HUES6 (cell line): Measurements from ENCODE around the gene MAN2B1.

Experiments used
- H3K27ac ChIP-seq: 2 replicates; pipeline ENCODE4 v1.7.0; 2013; ENCODE audit warnings: low read depth, mild to moderate bottlenecking, low read length, inconsistent platforms
- H3K27me3 ChIP-seq: 2 replicates; pipeline ENCODE4 v1.6.1; 2013; ENCODE audit warnings: low read length; ENCODE audit not compliant: control insufficient read depth, insufficient read depth
- H3K36me3 ChIP-seq: 2 replicates; pipeline ENCODE4 v1.6.1; 2013; ENCODE audit warnings: low read length; ENCODE audit not compliant: control insufficient read depth, insufficient read depth
- H3K4me1 ChIP-seq: 2 replicates; pipeline ENCODE4 v1.6.1; 2013; ENCODE audit warnings: low read length; ENCODE audit not compliant: control insufficient read depth, insufficient read depth
- H3K4me3 ChIP-seq: 2 replicates; pipeline ENCODE4 v1.5.1; 2013; ENCODE audit warnings: low read depth, low read length
- H3K9ac ChIP-seq: one replicate; pipeline ENCODE4 v1.6.1; 2013; ENCODE audit warnings: mild to moderate bottlenecking, low read length
- H3K9me3 ChIP-seq: 2 replicates; pipeline ENCODE4 v1.6.1; 2013; ENCODE audit warnings: low read depth, low read length; ENCODE audit not compliant: control insufficient read depth, insufficient read depth

MAN2B1 gene

DNA sequence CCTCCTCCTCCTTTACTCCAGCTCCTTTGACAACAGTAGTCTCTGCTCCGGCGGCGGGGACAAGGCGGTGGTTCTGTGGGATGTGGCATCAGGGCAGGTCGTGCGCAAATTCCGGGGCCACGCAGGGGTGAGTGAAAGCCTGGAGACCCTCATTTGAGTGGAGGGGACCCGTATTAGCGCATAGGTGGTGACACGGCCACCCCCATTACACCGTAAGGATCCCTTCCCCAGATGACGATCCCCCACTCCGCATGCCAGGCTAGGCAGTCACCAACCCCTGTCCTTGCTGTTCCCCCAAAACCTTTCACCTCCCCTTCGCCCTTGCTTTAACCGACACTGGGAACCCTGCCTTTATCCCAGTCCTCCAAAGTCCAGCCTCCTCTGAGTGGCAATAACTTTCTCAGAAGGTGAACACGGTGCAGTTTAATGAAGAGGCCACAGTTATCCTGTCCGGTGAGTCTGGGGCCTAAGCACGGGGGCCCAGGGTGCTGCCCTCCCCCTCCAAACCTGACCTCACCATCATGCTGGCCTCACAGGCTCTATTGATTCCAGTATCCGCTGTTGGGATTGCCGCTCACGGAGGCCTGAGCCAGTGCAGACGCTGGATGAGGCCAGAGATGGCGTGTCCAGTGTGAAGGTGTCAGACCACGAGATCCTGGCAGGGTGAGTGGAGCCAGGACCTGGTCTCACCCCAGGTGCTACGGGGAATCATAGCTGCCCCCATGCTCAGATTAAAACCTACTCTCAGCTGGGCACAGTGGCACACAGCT lies 3.8 kb upstream of the MAN2B1 start:
- H3K27me3 ChIP-seq, result no peaks in the 10 kb centered on the region
- peak overlapping the region; percentile 89; the same call in 1 of the 2 replicates for H3K27ac ChIP-seq
- H3K4me3 ChIP-seq, result peak overlapping the region; percentile 85
- H3K36me3 ChIP-seq, result peaks cover 23% of the 10 kb centered on the region
- H3K4me1 ChIP-seq, result peaks cover 10% of the 10 kb centered on the region; the same call in 1 of the 2 replicates
- H3K9ac ChIP-seq, result peak overlapping the region; percentile 86
- no peaks in the 10 kb centered on the region for H3K9me3 ChIP-seq

DNA sequence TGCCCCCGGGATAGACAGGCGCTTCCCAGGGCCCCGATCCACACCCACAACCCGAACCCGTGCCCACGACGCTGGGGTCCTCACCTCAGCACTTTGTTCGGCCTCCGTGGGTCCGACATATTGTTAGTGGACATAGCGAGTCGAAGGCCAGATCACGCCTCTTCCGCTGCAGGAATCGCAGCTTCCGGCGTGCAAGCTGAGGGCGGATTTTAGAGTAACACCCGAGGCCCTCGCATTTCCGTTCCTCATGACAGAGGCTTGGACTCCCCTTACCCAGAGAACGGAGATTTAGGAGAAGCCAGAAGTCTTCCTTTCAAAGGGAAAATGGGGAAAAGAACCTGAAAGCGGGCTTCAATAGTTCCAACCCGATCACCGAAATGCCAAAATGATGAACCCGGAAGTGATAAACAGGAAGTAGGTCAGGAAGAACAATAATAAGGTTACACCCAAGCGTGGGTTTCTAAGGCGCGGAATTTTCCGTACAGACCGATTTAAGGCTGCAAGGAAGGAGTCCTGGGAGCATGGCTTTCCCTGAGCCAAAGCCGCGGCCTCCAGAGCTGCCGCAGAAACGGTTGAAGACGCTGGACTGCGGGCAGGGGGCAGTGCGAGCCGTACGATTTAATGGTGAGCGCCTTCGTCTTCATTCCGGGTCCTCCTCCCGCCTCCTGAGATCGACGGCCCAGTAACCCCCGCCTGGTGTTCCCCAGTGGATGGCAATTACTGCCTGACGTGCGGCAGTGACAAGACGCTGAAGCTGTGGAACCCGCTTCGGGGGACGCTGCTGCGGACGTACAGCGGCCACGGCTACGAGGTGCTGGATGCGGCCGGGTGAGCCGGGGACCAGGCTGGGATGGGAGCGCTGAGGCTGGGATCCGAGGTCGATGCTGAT lies 3.0 kb upstream of the MAN2B1 start:
- Histone ChIP-seq H3K36me3 (peaks cover 22% of the 10 kb centered on the region), H3K27ac (peak overlapping the region; percentile 89)

DNA sequence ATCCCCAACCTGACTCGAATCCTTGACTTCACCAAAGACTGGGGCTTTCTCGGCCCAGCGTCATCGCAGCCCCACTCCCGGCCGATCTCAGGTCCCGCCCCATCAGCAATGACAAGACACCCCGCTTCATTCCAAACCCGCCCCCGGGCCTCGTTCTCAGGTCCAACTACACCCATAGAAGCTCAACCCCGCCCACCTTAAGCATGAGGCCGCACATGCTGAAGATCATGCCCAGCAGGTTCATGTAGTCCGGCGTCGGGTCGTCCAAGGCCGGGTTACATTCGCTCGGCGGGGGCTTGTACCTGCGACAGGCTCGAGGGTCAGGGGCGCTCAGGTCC lies 2.4 kb upstream of the MAN2B1 start:
- peak overlapping the region; percentile 89; the same call in 1 of the 2 replicates for H3K27ac ChIP-seq

More for the DNA sequence above, 3.0 kb upstream of the MAN2B1 start:
- Histone ChIP-seq H3K9me3 (no peaks in the 10 kb centered on the region), H3K4me1 (peaks cover 12% of the 10 kb centered on the region; the same call in 1 of the 2 replicates), H3K4me3 (peak overlapping the region; percentile 85), H3K27me3 (no peaks in the 10 kb centered on the region), H3K9ac (peak overlapping the region; percentile 86)

DNA sequence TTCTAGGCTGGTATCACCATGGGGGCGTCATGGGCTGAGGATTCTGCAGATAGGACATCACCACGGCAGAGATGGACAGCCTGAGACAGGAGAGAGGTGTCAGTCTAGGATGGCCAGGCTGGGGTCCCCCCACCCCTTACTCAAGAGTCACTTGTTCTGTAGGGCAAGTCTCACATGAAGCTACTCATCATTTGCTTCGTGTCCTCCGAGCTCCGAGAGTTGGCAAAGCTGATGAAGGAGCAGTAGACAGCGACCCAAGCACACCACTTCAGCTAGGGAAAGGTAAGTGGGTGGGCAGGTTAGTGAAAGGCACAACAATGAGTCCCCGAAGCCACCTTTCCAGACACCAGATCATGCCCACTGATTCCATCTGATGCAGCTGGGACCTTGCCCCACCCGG lies 1.8 kb upstream of the MAN2B1 start:
- Histone ChIP-seq H3K4me1 (peaks cover 15% of the 10 kb centered on the region), H3K27me3 (no peaks in the 10 kb centered on the region), H3K27ac (no peak overlapping the region), H3K9ac (peak overlapping the region; percentile 86), H3K4me3 (peak overlapping the region; percentile 85), H3K9me3 (no peaks in the 10 kb centered on the region), H3K36me3 (peaks cover 19% of the 10 kb centered on the region)

More for the DNA sequence above, 2.4 kb upstream of the MAN2B1 start:
- Histone ChIP-seq H3K27me3 (no peaks in the 10 kb centered on the region), H3K9me3 (no peaks in the 10 kb centered on the region), H3K4me3 (peak overlapping the region; percentile 85), H3K4me1 (peaks cover 15% of the 10 kb centered on the region), H3K36me3 (peaks cover 16% of the 10 kb centered on the region), H3K9ac (peak overlapping the region; percentile 86)

DNA sequence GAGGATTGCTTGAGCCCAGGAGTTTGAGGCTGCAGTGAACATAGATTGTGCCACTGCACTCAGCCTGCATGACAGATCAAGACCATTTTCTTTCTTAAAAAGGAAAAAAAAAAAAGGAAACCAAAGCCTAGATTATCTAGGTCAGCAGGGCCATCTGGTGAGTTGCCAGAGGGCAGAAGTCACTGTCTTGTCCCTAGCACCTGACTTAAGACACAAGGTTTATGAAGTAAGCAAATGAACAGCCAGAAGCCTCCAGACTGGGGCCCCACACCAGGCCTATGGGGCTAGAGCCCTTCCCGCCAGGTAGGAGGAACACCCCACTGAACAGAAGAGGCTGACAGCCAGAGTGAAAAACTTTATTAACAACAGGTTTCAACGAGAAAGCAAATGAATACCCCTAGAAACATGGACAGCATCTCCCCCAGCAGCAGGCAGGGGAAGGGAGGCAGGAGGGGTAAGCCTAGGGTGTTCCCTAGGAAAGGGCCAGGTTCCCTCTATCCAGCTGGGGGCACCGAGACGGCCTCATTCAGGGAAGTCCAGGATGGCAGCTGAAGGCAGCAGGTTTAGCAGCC lies 1.3 kb upstream of the MAN2B1 start:
- no peaks in the 10 kb centered on the region for H3K9me3 ChIP-seq
- no peak overlapping the region for H3K27ac ChIP-seq
- H3K36me3 ChIP-seq, result peaks cover 20% of the 10 kb centered on the region
- peaks cover 15% of the 10 kb centered on the region for H3K4me1 ChIP-seq
- no peaks in the 10 kb centered on the region for H3K27me3 ChIP-seq
- H3K4me3 ChIP-seq, result peak overlapping the region; percentile 85
- no peak overlapping the region for H3K9ac ChIP-seq

DNA sequence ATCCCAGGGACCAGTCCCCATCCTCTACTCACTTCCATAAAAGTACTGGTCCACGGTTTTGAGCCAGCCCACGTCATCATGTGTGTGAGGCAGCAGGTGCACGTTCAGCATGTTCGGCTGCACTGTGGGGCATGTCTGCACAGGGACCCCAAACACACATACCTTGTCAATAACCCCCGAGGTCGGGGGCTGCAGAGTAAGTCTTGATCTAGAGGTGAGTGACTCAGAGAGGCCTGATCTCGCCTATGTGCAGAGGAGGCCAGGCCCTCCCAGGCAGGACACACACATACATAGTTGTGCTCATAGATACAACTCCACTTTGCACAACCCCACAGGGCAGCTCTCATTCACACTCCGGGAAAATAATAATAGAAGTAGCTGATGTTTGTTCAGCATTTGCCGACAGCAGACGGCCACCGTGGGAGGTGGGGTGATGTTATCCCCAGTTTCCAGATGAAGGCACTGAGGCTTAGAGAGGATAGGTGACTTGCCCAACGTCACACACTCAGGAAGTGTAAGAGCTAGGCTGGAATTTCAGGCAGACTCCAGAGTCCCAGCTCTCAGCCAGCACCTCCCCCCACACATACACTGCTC lies 774 bp downstream of the MAN2B1 start:
- H3K9ac ChIP-seq, result peak overlapping the region; percentile 82

DNA sequence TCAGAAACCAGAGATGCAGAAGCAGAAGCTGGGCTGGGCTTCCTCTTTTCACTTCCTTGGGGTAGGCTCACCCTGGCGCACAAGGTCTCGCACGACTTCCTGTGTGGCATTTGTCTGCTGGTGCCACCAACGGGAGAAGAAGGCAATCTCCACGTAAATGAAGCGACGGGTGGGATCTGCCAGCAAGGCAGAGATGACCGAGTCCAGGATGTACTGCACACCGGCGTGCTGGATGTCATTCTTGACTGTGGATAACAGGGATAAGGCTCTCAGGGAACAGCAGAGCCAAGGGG lies 1.3 kb downstream of the MAN2B1 start:
- H3K27me3 ChIP-seq, result no peaks in the 10 kb centered on the region
- H3K9ac ChIP-seq, result no peak overlapping the region
- H3K36me3 ChIP-seq, result peaks cover 34% of the 10 kb centered on the region
- H3K27ac ChIP-seq, result no peak overlapping the region
- no peaks in the 10 kb centered on the region for H3K9me3 ChIP-seq
- H3K4me3 ChIP-seq, result no peak overlapping the region
- H3K4me1 ChIP-seq, result peaks cover 10% of the 10 kb centered on the region

More for the DNA sequence above, 774 bp downstream of the MAN2B1 start:
- H3K4me3 ChIP-seq, result peak overlapping the region; percentile 83
- no peaks in the 10 kb centered on the region for H3K27me3 ChIP-seq
- H3K4me1 ChIP-seq, result peaks cover 15% of the 10 kb centered on the region
- no peak overlapping the region for H3K27ac ChIP-seq
- H3K9me3 ChIP-seq, result no peaks in the 10 kb centered on the region
- H3K36me3 ChIP-seq, result peaks cover 29% of the 10 kb centered on the region

DNA sequence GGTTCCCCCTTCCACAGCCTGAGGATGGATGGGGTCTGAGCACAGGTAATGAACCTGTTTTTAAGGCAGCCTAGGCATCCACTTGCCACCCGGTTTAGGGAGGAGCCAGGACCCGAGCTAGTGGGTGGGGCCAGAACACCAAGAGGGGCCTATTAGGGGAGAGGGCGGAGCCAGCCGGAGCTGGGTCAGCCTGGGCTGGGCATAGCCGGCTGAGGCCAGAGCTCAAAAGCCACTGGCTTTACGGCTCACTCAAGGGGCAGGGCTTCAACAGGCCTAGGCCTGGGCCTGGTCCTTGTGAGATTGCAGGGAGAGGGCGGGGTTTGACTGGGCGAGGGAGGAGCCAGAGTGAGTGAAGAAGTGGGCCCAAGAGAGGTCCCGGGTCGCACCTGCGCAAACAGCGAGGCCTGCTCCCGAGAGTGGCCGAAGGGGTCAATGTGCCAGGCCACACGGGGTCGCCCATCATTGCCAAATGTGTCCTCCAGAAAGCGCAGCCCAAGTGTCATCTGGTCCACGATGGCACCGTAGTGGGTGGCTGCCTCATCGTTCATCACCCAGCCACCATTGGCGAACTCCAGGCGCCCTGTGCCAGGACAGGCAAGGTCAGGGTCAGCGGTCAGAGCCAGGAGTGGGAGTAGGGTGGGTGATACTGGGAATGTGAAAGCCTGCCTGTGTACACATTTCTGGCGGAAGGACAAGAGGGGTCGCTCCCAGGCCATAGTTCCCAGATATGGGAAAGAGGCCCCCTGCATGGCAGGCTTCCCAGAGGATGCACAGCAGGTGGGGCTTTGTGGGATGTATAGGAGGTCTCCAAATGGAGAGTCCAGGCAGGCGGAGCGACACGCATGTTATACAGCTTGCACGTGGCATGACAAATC lies 1.9 kb downstream of the MAN2B1 start:
- Histone ChIP-seq H3K9ac (no peak overlapping the region), H3K4me3 (no peak overlapping the region), H3K27me3 (no peaks in the 10 kb centered on the region), H3K4me1 (peaks cover 8% of the 10 kb centered on the region), H3K9me3 (no peaks in the 10 kb centered on the region), H3K36me3 (peaks cover 38% of the 10 kb centered on the region), H3K27ac (no peak overlapping the region)

DNA sequence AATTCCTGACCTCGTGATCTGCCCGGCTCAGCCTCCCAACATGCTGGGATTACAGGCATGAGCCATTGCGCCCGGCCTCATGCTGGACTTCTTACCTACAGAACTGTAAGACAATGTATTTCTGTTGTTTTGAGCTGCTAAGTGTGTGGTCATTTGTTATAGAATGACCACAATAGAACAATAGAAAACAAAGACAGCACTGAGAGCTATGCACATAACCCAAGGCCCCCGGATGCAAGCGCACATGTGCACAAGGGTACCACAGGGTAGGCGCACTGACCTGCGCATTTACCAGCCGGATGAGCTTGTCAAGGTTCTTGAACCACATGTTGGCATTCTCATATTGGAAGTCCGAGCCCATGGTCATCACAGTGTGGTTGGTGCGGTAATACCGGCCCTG lies 5.6 kb downstream of the MAN2B1 start:
- no peak overlapping the region for H3K9ac ChIP-seq
- peaks cover 50% of the 10 kb centered on the region for H3K36me3 ChIP-seq
- no peak overlapping the region for H3K27ac ChIP-seq
- no peaks in the 10 kb centered on the region for H3K27me3 ChIP-seq
- no peak overlapping the region for H3K4me3 ChIP-seq
- H3K9me3 ChIP-seq, result no peaks in the 10 kb centered on the region
- H3K4me1 ChIP-seq, result peaks cover 7% of the 10 kb centered on the region

DNA sequence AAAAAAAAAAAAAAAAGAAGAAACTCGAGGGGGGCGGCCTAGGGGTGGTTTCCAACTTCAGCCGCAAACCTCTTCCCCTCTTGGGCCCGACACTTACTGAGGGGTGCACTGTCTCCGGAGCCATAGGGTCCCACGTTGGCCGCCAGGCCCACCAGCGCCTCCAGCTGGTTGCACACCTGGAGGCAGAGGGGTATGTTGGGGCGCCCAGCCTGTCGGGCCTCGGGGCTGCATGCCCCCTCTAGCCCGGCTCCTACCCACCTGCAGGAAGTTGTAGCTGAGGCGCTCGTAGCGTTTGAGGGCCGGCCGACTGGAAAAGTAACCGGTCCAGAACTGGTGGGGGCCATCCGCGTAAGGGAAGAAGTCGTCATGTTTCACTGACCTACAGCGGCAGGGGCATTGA lies 8.6 kb downstream of the MAN2B1 start:
- H3K36me3 ChIP-seq, result peaks cover 48% of the 10 kb centered on the region

More for the DNA sequence above, 8.6 kb downstream of the MAN2B1 start:
- H3K9ac ChIP-seq, result no peak overlapping the region
- no peaks in the 10 kb centered on the region for H3K9me3 ChIP-seq
- no peak overlapping the region for H3K27ac ChIP-seq
- H3K4me3 ChIP-seq, result no peak overlapping the region
- H3K27me3 ChIP-seq, result no peaks in the 10 kb centered on the region
- H3K4me1 ChIP-seq, result no peaks in the 10 kb centered on the region
